CD4-positive, alpha-beta T cell treated with Interleukin-2 at 100 ng/mL for 4 hours (primary cell): ENCODE results near the gene PKIG.
"Not testable (repeated sequence)": the region's sequence is repeated elsewhere in the genome, so short reads cannot be mapped to it uniquely, and the experiment has no call there.

ENCODE experiments used
- DNase-seq: peaks from one replicate; pipeline ENCODE4 v3.0.0-alpha.2; 2020; ENCODE audit warnings: low spot score

The PKIG gene

GRCh38 chr20:44582311-44583025, at the start of gene PKIG:
TSS of gene PKIG (plus strand) at chr20:44582579. CDS start at chr20:44614557, 31,978 bp downstream.
- DNase-seq: no peak

- peak; percentile 22 for DNase-seq
Observed at GRCh38 chr20:44532981-44533331, 49.4 kb upstream of the PKIG start.

GRCh38 chr20:44533928-44534327, 48.5 kb upstream of the PKIG start:
- no peak for DNase-seq

GRCh38 chr20:44536175-44536574, 46.2 kb upstream of the PKIG start:
- DNase-seq: no peak

GRCh38 chr20:44537993-44538392, 44.4 kb upstream of the PKIG start:
- DNase-seq: no peak

GRCh38 chr20:44540834-44541233, 41.5 kb upstream of the PKIG start:
- DNase-seq: no peak

- DNase-seq: no peak
Observed at GRCh38 chr20:44541992-44542391, 40.4 kb upstream of the PKIG start.

- no peak for DNase-seq
Observed at GRCh38 chr20:44542890-44543289, 39.5 kb upstream of the PKIG start.

GRCh38 chr20:44543358-44543757, 39.0 kb upstream of the PKIG start:
- DNase-seq: no peak

GRCh38 chr20:44544263-44544662, 38.1 kb upstream of the PKIG start:
- DNase-seq: no peak

- no peak for DNase-seq
Observed at GRCh38 chr20:44547419-44547818, 35.0 kb upstream of the PKIG start.

- DNase-seq: no peak
Observed at GRCh38 chr20:44549123-44549522, 33.3 kb upstream of the PKIG start.

GRCh38 chr20:44552050-44552449, 30.3 kb upstream of the PKIG start:
- no peak for DNase-seq

GRCh38 chr20:44552568-44552949, 29.8 kb upstream of the PKIG start:
- DNase-seq: no peak

- DNase-seq: no peak
Observed at GRCh38 chr20:44552950-44553908, 29.1 kb upstream of the PKIG start.

GRCh38 chr20:44559302-44559701, 23.1 kb upstream of the PKIG start:
- no peak for DNase-seq

GRCh38 chr20:44560229-44560628, 22.1 kb upstream of the PKIG start:
- no peak for DNase-seq

- DNase-seq: not testable (repeated sequence)
Observed at GRCh38 chr20:44560818-44561217, 21.6 kb upstream of the PKIG start.

GRCh38 chr20:44561876-44562275, 20.5 kb upstream of the PKIG start:
- no peak for DNase-seq

GRCh38 chr20:44566018-44566417, 16.4 kb upstream of the PKIG start:
- no peak for DNase-seq

GRCh38 chr20:44566811-44567210, 15.6 kb upstream of the PKIG start:
- no peak for DNase-seq

GRCh38 chr20:44570367-44570766, 12.0 kb upstream of the PKIG start:
- DNase-seq: no peak

- no peak for DNase-seq
Observed at GRCh38 chr20:44571362-44571988, 10.9 kb upstream of the PKIG start.
